ENCODE results near the gene PPM1M.

DNA sequence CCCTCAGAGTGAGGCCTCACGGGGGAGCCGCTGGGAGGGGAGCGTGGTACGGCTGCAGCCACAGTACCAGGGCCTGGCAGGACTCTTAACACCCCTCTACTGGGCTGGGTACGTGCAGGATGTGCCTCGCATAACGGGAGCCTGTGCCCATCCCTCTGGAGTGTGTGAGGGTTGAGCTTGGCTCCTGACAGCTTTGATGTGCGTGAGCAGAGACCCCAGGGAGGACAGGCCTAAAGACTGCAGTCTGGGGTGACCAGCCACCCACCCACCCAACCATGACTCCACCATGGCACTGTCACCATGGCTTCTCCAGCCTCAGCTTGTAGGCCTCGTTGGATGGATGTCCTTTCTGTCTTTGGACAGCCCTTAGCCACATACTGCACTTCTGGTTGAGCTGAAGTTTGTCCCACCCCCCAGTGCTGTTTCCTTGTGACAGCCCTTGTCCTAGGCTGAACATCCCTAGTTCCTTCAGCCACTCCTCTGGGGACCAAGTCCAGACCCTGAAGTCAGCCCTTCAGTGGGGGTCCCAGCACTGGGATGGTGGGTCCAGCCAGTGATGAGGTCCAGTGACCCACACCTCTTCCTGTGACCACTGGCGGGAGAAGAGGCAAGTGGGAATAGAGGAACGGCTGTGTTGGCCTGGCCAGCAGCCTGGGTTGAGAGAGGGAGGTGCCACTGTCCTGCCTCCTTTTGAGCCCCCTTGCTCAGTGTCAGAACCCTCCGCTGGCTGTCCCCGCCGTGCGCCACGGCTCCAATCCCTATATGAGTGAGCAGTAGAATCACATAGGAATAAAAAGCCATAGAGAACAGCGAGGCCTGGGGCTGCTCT is 48.1 kb downstream of the PPM1M start:
- TF ChIP-seq, protein P1, sequence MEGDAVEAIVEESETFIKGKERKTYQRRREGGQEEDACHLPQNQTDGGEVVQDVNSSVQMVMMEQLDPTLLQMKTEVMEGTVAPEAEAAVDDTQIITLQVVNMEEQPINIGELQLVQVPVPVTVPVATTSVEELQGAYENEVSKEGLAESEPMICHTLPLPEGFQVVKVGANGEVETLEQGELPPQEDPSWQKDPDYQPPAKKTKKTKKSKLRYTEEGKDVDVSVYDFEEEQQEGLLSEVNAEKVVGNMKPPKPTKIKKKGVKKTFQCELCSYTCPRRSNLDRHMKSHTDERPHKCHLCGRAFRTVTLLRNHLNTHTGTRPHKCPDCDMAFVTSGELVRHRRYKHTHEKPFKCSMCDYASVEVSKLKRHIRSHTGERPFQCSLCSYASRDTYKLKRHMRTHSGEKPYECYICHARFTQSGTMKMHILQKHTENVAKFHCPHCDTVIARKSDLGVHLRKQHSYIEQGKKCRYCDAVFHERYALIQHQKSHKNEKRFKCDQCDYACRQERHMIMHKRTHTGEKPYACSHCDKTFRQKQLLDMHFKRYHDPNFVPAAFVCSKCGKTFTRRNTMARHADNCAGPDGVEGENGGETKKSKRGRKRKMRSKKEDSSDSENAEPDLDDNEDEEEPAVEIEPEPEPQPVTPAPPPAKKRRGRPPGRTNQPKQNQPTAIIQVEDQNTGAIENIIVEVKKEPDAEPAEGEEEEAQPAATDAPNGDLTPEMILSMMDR (conservative IDR thresholded peaks at IDR 0.05 in 1 of 2, IDR thresholded peaks at IDR 0.05 in 1 of 2; ENCODE audit: low read depth in 1 of 2, low read length in 2 of 2) = no peak
- no peak for TF ChIP-seq EZH2 (IDR thresholded peaks at IDR 0.05; ENCODE audit: low read length, missing control alignments)
